ENCODE results near the gene DDX31. TPM values are rescaled to one million over a fixed set of nuclear protein-coding genes. Genes with fewer than 3 reads are reported as not detected.

The DDX31 gene
- total and polyA plus RNA-seq, 9 of the 15 experiments (the other 6 are each of a cell fraction or from before 2014, with no cell fraction given): 11.9 to 24.6 (median 22.2) TPM

DNA sequence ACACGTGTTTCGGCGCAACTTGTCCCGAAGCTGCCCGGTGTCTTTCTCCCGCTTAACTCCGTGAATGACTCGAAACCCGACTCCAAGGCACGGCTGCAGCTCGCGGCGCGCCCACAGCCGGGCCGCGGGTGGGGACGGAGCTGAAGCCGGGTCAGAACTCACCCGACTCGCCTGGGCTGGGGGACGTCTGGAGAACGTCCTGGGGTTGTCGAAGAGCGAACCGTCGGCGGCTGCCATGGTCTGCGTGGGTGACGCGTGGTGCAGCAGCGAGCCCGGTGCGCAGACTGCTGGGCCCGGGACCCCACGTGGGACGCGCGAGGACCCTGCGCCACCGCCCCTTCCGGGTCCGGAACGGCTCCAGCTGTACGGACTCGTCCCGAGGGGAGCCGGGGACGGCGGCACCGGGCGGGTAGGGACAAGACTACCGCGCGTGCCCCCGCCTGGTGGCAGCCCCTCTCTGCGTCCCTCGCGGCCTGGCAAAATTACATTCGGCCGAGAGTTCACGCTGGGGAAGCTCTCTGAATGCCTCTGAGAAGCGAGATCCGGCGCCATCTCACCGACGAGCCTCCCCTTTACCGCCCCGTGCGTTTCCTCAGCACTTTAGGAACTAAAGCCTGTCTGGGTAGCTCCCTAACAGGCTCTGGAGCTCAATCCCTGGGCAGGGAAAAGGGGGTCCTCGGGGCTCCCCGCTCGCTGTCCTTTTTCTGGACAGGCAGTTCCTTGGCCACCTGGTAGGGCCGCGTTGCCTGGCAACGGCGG lies at the start of gene DDX31 (continued):
- TF ChIP-seq, protein P1, sequence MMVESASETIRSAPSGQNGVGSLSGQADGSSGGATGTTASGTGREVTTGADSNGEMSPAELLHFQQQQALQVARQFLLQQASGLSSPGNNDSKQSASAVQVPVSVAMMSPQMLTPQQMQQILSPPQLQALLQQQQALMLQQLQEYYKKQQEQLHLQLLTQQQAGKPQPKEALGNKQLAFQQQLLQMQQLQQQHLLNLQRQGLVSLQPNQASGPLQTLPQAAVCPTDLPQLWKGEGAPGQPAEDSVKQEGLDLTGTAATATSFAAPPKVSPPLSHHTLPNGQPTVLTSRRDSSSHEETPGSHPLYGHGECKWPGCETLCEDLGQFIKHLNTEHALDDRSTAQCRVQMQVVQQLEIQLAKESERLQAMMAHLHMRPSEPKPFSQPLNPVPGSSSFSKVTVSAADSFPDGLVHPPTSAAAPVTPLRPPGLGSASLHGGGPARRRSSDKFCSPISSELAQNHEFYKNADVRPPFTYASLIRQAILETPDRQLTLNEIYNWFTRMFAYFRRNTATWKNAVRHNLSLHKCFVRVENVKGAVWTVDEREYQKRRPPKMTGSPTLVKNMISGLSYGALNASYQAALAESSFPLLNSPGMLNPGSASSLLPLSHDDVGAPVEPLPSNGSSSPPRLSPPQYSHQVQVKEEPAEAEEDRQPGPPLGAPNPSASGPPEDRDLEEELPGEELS (CRISPR knock-in tag; IDR thresholded peaks at IDR 0.05; ENCODE audit: borderline replicate concordance): peak; percentile 78; the same call in 1 of the 2 replicates
- TF ChIP-seq HNRNPK (IDR thresholded peaks at IDR 0.05; ENCODE audit: low read depth, low read length, poor library complexity, severe bottlenecking) (peak; percentile 15), ZNF124 (CRISPR knock-in tag; IDR thresholded peaks at IDR 0.05) (0 out of 2 replicates have a peak, but pooled peaks have one; percentile 31), FOXA3 (CRISPR knock-in tag; conservative IDR thresholded peaks at IDR 0.05 in 1 of 2, IDR thresholded peaks at IDR 0.05 in 1 of 2) (peak in 1 of 2 experiments; percentile 81; a peak in 2 of 4 replicates), FOXM1 (IDR thresholded peaks at IDR 0.05; ENCODE audit: low read depth) (no peak), FOXM1 (CRISPR knock-in tag; IDR thresholded peaks at IDR 0.05; ENCODE audit: low read depth) (peak; percentile 91), CHD2 (IDR thresholded peaks at IDR 0.05; ENCODE audit: low read depth, low read length) (no peak), ZNF146 (CRISPR knock-in tag; IDR thresholded peaks at IDR 0.05; ENCODE audit: unreplicated experiment) (peak; percentile 21), RBM14 (IDR thresholded peaks at IDR 0.05; ENCODE audit: borderline replicate concordance, insufficient read depth, low read depth, low read length) (0 out of 2 replicates have a peak, but pooled peaks have one; percentile 44), BRCA1 (IDR thresholded peaks at IDR 0.05) (no peak), BRCA1 (CRISPR knock-in tag; IDR thresholded peaks at IDR 0.05) (peak; percentile 95), ZSCAN29 (IDR thresholded peaks at IDR 0.05) (no peak), SIN3A (IDR thresholded peaks at IDR 0.05; ENCODE audit: borderline replicate concordance in 2 of 2, control insufficient read depth in 1 of 2, low read depth in 2 of 2, low read length in 2 of 2) (peak; percentile 98), POLR2A (conservative IDR thresholded peaks at IDR 0.05) (peak; percentile 85), TRIM24 (IDR thresholded peaks at IDR 0.05) (0 out of 4 replicates have a peak, but pooled peaks of 1 of the 2 experiments have one; percentile 30)
- TF ChIP-seq, protein P2, sequence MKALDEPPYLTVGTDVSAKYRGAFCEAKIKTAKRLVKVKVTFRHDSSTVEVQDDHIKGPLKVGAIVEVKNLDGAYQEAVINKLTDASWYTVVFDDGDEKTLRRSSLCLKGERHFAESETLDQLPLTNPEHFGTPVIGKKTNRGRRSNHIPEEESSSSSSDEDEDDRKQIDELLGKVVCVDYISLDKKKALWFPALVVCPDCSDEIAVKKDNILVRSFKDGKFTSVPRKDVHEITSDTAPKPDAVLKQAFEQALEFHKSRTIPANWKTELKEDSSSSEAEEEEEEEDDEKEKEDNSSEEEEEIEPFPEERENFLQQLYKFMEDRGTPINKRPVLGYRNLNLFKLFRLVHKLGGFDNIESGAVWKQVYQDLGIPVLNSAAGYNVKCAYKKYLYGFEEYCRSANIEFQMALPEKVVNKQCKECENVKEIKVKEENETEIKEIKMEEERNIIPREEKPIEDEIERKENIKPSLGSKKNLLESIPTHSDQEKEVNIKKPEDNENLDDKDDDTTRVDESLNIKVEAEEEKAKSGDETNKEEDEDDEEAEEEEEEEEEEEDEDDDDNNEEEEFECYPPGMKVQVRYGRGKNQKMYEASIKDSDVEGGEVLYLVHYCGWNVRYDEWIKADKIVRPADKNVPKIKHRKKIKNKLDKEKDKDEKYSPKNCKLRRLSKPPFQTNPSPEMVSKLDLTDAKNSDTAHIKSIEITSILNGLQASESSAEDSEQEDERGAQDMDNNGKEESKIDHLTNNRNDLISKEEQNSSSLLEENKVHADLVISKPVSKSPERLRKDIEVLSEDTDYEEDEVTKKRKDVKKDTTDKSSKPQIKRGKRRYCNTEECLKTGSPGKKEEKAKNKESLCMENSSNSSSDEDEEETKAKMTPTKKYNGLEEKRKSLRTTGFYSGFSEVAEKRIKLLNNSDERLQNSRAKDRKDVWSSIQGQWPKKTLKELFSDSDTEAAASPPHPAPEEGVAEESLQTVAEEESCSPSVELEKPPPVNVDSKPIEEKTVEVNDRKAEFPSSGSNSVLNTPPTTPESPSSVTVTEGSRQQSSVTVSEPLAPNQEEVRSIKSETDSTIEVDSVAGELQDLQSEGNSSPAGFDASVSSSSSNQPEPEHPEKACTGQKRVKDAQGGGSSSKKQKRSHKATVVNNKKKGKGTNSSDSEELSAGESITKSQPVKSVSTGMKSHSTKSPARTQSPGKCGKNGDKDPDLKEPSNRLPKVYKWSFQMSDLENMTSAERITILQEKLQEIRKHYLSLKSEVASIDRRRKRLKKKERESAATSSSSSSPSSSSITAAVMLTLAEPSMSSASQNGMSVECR (CRISPR knock-in tag; IDR thresholded peaks at IDR 0.05): peak; percentile 100
- TF ChIP-seq, protein P3, sequence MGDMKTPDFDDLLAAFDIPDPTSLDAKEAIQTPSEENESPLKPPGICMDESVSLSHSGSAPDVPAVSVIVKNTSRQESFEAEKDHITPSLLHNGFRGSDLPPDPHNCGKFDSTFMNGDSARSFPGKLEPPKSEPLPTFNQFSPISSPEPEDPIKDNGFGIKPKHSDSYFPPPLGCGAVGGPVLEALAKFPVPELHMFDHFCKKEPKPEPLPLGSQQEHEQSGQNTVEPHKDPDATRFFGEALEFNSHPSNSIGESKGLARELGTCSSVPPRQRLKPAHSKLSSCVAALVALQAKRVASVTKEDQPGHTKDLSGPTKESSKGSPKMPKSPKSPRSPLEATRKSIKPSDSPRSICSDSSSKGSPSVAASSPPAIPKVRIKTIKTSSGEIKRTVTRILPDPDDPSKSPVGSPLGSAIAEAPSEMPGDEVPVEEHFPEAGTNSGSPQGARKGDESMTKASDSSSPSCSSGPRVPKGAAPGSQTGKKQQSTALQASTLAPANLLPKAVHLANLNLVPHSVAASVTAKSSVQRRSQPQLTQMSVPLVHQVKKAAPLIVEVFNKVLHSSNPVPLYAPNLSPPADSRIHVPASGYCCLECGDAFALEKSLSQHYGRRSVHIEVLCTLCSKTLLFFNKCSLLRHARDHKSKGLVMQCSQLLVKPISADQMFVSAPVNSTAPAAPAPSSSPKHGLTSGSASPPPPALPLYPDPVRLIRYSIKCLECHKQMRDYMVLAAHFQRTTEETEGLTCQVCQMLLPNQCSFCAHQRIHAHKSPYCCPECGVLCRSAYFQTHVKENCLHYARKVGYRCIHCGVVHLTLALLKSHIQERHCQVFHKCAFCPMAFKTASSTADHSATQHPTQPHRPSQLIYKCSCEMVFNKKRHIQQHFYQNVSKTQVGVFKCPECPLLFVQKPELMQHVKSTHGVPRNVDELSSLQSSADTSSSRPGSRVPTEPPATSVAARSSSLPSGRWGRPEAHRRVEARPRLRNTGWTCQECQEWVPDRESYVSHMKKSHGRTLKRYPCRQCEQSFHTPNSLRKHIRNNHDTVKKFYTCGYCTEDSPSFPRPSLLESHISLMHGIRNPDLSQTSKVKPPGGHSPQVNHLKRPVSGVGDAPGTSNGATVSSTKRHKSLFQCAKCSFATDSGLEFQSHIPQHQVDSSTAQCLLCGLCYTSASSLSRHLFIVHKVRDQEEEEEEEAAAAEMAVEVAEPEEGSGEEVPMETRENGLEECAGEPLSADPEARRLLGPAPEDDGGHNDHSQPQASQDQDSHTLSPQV (IDR thresholded peaks at IDR 0.05): peak; percentile 88
